HEK293 (cell line): Measurements from ENCODE around the gene GAL3ST3.

Experiments used
- CTCF ChIA-PET: fragments of 350-600 bp; formaldehyde crosslinking; extraction: SDS; loops from one replicate; lab custom pipeline; 2021; ENCODE audit warnings: antibody characterized with exemption; lab: Yijun Ruan, JAX
- POLR2A ChIA-PET: fragments of 300-600 bp; formaldehyde crosslinking; extraction: SDS; loops from one replicate; lab custom pipeline; 2020; ENCODE audit warnings: antibody characterized with exemption, inconsistent platforms; lab: Yijun Ruan, JAX
- H3K27ac ChIP-seq: fragments of 200-500 bp; sonication (Bioruptor generic); 2 replicates; pipeline ENCODE4 v1.5.1; 2014; ENCODE audit warnings: low read depth, low read length, control low read depth, inconsistent platforms; ENCODE audit errors: extremely low read depth
- H3K36me3 ChIP-seq, 2 experiments: fragments of 200-500 bp in 1 of 2; sonication (Bioruptor generic) in 1 of 2; 1 replicate in 1 of 2; 2 replicates in 1 of 2; pipeline ENCODE4 v1.5.1; 2014 to 2017; ENCODE audit warnings: inconsistent platforms in 2 of 2, low read length in 2 of 2; ENCODE audit not compliant: control insufficient read depth in 2 of 2, insufficient read depth in 1 of 2
- H3K4me1 ChIP-seq: fragments of 200-500 bp; sonication (Bioruptor generic); 2 replicates; pipeline ENCODE4 v1.5.1; 2014; ENCODE audit warnings: mild to moderate bottlenecking, low read length, inconsistent platforms; ENCODE audit not compliant: control insufficient read depth, insufficient read depth
- H3K4me3 ChIP-seq: 2 replicates; pipeline ENCODE4 v1.5.1; 2011; ENCODE audit warnings: low read depth, mild to moderate bottlenecking, control low read depth, low read length, moderate library complexity
- H3K9me3 ChIP-seq: fragments of 200-500 bp; sonication (Bioruptor generic); 2 replicates; pipeline ENCODE4 v1.5.1; 2014; ENCODE audit warnings: low read depth, low read length, inconsistent platforms; ENCODE audit not compliant: control insufficient read depth, insufficient read depth
- BCL11A ChIP-seq: fragments of 450-650 bp; formaldehyde crosslinking; IDR thresholded peaks from 2 replicates; pipeline ENCODE4 v1.5.1; 2016; ENCODE audit warnings: low read depth, missing biosample characterization, missing genetic modification characterization
- FEZF1 ChIP-seq: fragments of 450-650 bp; formaldehyde crosslinking; IDR thresholded peaks from 2 replicates; pipeline ENCODE4 v1.5.1; 2016; ENCODE audit warnings: missing biosample characterization, missing genetic modification characterization
- GFI1B ChIP-seq: fragments of 450-650 bp; formaldehyde crosslinking; IDR thresholded peaks from 2 replicates; pipeline ENCODE4 v1.5.1; 2016; ENCODE audit warnings: missing biosample characterization, missing genetic modification characterization
- KLF1 ChIP-seq: fragments of 450-650 bp; formaldehyde crosslinking; IDR thresholded peaks from 2 replicates; pipeline ENCODE4 v1.5.1; 2016; ENCODE audit warnings: missing biosample characterization, missing genetic modification characterization
- PRDM4 ChIP-seq: fragments of 450-650 bp; formaldehyde crosslinking; IDR thresholded peaks from 2 replicates; pipeline ENCODE4 v1.5.1; 2017; ENCODE audit warnings: missing biosample characterization, missing genetic modification characterization
- REST ChIP-seq: fragments of 450-650 bp; formaldehyde crosslinking; IDR thresholded peaks from 2 replicates; pipeline ENCODE4 v1.5.1; 2016; ENCODE audit warnings: missing biosample characterization, missing genetic modification characterization
- SCRT1 ChIP-seq: fragments of 450-650 bp; formaldehyde crosslinking; IDR thresholded peaks from 2 replicates; pipeline ENCODE4 v1.5.1; 2016; ENCODE audit warnings: missing biosample characterization, missing genetic modification characterization, borderline replicate concordance
- YY1 ChIP-seq: fragments of 450-650 bp; formaldehyde crosslinking; IDR thresholded peaks from 2 replicates; pipeline ENCODE4 v1.5.1; 2018; ENCODE audit warnings: missing biosample characterization, missing genetic modification characterization
- ZBTB10 ChIP-seq: fragments of 450-650 bp; formaldehyde crosslinking; IDR thresholded peaks from 2 replicates; pipeline ENCODE4 v1.5.1; 2016; ENCODE audit warnings: missing biosample characterization, missing genetic modification characterization
- ZNF112 ChIP-seq: fragments of 450-650 bp; formaldehyde crosslinking; IDR thresholded peaks from 2 replicates; pipeline ENCODE4 v1.5.0; 2017; ENCODE audit warnings: missing biosample characterization, missing genetic modification characterization
- ZNF157 ChIP-seq: fragments of 450-650 bp; formaldehyde crosslinking; IDR thresholded peaks from 2 replicates; pipeline ENCODE4 v1.5.1; 2016; ENCODE audit warnings: missing biosample characterization, missing genetic modification characterization
- ZNF280C ChIP-seq: fragments of 450-650 bp; formaldehyde crosslinking; IDR thresholded peaks from 2 replicates; pipeline ENCODE4 v1.5.1; 2016; ENCODE audit warnings: missing biosample characterization, missing genetic modification characterization
- ZNF302 ChIP-seq: fragments of 450-650 bp; formaldehyde crosslinking; IDR thresholded peaks from 2 replicates; pipeline ENCODE4 v1.5.1; 2016; ENCODE audit warnings: missing biosample characterization, missing genetic modification characterization, low read depth
- ZNF513 ChIP-seq: fragments of 450-650 bp; IDR thresholded peaks from 2 replicates; pipeline ENCODE4 v1.5.1; 2018; ENCODE audit warnings: missing biosample characterization, missing genetic modification characterization
- ZNF623 ChIP-seq: fragments of 450-650 bp; formaldehyde crosslinking; IDR thresholded peaks from 2 replicates; pipeline ENCODE4 v1.5.1; 2016; ENCODE audit warnings: missing biosample characterization, missing genetic modification characterization
- ZNF677 ChIP-seq: fragments of 450-650 bp; IDR thresholded peaks from 2 replicates; pipeline ENCODE4 v1.5.0; 2018; ENCODE audit warnings: missing biosample characterization, mild to moderate bottlenecking, missing genetic modification characterization, moderate library complexity
- ZNF701 ChIP-seq: fragments of 450-650 bp; formaldehyde crosslinking; IDR thresholded peaks from 2 replicates; pipeline ENCODE4 v1.5.1; 2016; ENCODE audit warnings: missing biosample characterization, missing genetic modification characterization
- ZNF776 ChIP-seq: fragments of 450-650 bp; formaldehyde crosslinking; IDR thresholded peaks from 2 replicates; pipeline ENCODE4 v1.5.0; 2017; ENCODE audit warnings: missing biosample characterization, missing genetic modification characterization, borderline replicate concordance

GAL3ST3 gene

GRCh38 chr11:66062408-66062807 lies 13.4 kb upstream of the GAL3ST3 start:
- no peak overlapping the region for H3K4me3 ChIP-seq
- peaks cover 42 to 95% of the 10 kb centered on the region in 2 experiments for H3K36me3 ChIP-seq
- POLR2A ChIA-PET = interaction anchor here (2.1 to 2.6 kb wide), 2 partner anchors 9 to 11 kb away, joined by 5 to 7 read pairs; partner anchors contain the start of gene SF3B2
- H3K4me1 ChIP-seq = no peaks in the 10 kb centered on the region
- CTCF ChIA-PET = interaction anchor here (0.6 to 2.4 kb wide), 6 partner anchors 10 to 224 kb away, joined by 3 to 12 read pairs (median 4); partner anchors contain the start of gene SF3B2
- H3K9me3 ChIP-seq = no peaks in the 10 kb centered on the region
- H3K27ac ChIP-seq = no peak overlapping the region
- TF ChIP-seq ZBTB10 (tag by site-specific recombination) (no peak), ZNF677 (tag by site-specific recombination) (no peak), BCL11A (no peak)

GRCh38 chr11:66061268-66061667 lies 12.3 kb upstream of the GAL3ST3 start:
- Histone ChIP-seq H3K4me1 (no peaks in the 10 kb centered on the region), H3K36me3 (peaks cover 45 to 95% of the 10 kb centered on the region in 2 experiments), H3K27ac (no peak overlapping the region), H3K4me3 (no peak overlapping the region), H3K9me3 (no peaks in the 10 kb centered on the region)
- ChIA-PET POLR2A (interaction anchor here (1.7 to 2.6 kb wide), 2 partner anchors 9 to 10 kb away, joined by 4 to 7 read pairs; partner anchors contain the start of gene SF3B2), CTCF (no interaction called here)
- TF ChIP-seq SCRT1 (no peak), KLF1 (tag by site-specific recombination) (no peak), REST (tag by site-specific recombination) (no peak), ZNF112 (tag by site-specific recombination) (no peak), ZNF513 (tag by site-specific recombination) (no peak), ZNF302 (tag by site-specific recombination) (no peak), ZNF157 (tag by site-specific recombination) (no peak), ZNF701 (tag by site-specific recombination) (no peak), FEZF1 (tag by site-specific recombination) (no peak)
- TF ChIP-seq, all 188 proteins: peak for 0

- Histone ChIP-seq H3K9me3 (no peaks in the 10 kb centered on the region), H3K27ac (no peak overlapping the region), H3K4me3 (no peak overlapping the region), H3K4me1 (no peaks in the 10 kb centered on the region), H3K36me3 (peaks cover 50 to 98% of the 10 kb centered on the region in 2 experiments)
- ChIA-PET CTCF (interaction anchor here (0.5 to 2.6 kb wide), 4 partner anchors 8 to 222 kb away, joined by 3 to 21 read pairs (median 4); no protein-coding TSS in a partner anchor), POLR2A (interaction anchor here (0.6 to 1.9 kb wide), 5 partner anchors 8 to 59 kb away, joined by 3 to 10 read pairs (median 4); partner anchors contain the start of gene SF3B2)
- no peak for TF ChIP-seq GFI1B (tag by site-specific recombination)
- no peak for TF ChIP-seq ZNF280C
- TF ChIP-seq YY1 (tag by site-specific recombination) = no peak
- no peak for TF ChIP-seq ZNF623 (tag by site-specific recombination)
- TF ChIP-seq ZNF776 (tag by site-specific recombination) = no peak
- TF ChIP-seq PRDM4 (tag by site-specific recombination) = no peak
These were observed 11.2 kb upstream of the GAL3ST3 start for GRCh38 chr11:66059966-66060680.
